PFSK-1 (cell line): Measurements from ENCODE around the gene CLMN.

Experiments
- FOXP2 ChIP-seq: optimal IDR thresholded peaks from 2 replicates; pipeline ENCODE3; 2011; ENCODE audit warnings: borderline replicate concordance, control low read depth, inconsistent platforms; ENCODE audit not compliant: insufficient read depth; ENCODE audit errors: extremely low read length, extremely low read depth
- POLR2AphosphoS5 ChIP-seq: IDR thresholded peaks from 2 replicates; pipeline ENCODE4 v1.6.1; 2012; ENCODE audit warnings: low read depth, mild to moderate bottlenecking, control low read depth, low read length, moderate library complexity
- SIN3A ChIP-seq: IDR thresholded peaks from 2 replicates; pipeline ENCODE4 v1.6.1; 2012; ENCODE audit warnings: mild to moderate bottlenecking, low read length, moderate library complexity, borderline replicate concordance; ENCODE audit not compliant: insufficient read depth

GRCh38 chr14:95244587-95244986 lies 75.1 kb downstream of the CLMN start:
- TF ChIP-seq SIN3A = no peak
- no peak for TF ChIP-seq POLR2AphosphoS5
- no peak for TF ChIP-seq FOXP2
